Fibroblast of skin of left quadriceps (primary cell): ENCODE data around the gene PHB1.
"Not testable (repeated sequence)": the region's sequence is repeated elsewhere in the genome, so short reads cannot be mapped to it uniquely, and the experiment has no call there.

Experiments
- DNase-seq, 2 experiments: peaks; one replicate each; pipeline ENCODE4 v3.0.0-alpha.2; 2013; ENCODE audit warnings: low read depth in 2 of 2

PHB1 gene

DNA sequence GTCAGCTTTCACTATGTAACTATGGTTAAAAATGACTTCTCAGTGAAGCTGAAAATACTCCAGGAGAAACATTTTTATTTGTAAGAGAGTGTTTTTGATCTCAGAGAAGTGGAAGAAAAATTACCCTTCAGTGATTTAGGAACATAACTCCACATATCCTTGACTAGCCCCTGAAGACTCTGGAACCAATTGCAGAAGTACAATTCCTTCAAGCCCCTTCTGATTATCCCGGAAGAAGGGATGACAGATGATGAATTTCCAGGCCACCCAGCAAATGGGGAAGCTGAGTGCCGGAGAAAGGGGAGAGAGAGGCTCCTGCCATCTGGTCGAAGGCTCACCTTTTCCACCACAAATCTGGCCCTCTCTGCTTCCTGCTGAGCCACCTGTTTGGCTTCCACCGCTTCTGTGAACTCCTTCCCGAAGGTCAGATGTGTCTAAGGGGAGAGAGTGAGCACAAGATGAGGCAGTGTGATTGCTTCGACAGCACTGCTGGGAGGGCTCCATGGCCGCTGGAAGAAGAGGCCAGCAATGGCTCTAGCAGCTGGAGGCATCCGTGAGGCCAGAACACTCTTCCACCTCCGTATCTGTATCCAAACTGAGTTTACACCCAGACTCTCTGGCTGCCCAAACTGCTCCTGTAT is 8.1 kb downstream of the PHB1 start:
- no peak for DNase-seq

GRCh38 chr17:49404906-49405305 is 9.8 kb downstream of the PHB1 start:
- DNase-seq: no peak

GRCh38 chr17:49404361-49404760 is 10.3 kb downstream of the PHB1 start:
- DNase-seq: no peak

- DNase-seq: no peak
Measured at GRCh38 chr17:49403514-49404289, 11.0 kb downstream of the PHB1 start.

- DNase-seq: no peak
Measured at GRCh38 chr17:49402706-49403105, 12.0 kb downstream of the PHB1 start.

DNA sequence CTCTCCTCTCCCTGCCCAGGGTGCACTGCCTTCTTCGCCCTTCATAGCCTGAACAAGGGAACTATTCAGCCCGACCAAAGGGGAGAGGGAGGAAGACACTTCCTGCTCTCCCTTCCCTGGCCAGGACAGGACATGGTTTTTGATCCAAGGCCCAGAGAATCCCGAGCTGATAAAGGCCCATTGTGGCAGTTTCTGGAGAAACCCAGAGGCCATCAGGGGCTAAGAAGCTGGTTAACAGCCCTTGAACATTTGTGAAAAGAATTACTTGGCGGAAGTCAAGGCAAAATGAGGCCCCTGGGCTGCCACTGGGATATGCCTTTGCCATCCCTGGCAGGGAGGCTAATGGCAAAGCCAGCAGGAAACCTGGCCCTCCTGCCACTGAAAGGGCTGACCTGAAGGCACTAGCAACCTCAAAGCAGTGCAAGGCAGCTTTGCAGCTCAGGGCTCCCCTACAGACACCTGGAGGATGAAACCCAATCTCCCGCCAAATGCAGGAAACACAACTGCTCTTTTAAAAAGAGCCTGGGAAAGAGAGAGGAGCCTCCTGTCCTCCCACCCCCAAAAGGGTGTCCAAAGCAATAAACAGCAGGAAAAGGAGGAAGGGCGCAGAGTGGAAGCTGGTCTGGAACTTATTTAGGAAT is 12.6 kb downstream of the PHB1 start:
- DNase-seq: no peak

DNA sequence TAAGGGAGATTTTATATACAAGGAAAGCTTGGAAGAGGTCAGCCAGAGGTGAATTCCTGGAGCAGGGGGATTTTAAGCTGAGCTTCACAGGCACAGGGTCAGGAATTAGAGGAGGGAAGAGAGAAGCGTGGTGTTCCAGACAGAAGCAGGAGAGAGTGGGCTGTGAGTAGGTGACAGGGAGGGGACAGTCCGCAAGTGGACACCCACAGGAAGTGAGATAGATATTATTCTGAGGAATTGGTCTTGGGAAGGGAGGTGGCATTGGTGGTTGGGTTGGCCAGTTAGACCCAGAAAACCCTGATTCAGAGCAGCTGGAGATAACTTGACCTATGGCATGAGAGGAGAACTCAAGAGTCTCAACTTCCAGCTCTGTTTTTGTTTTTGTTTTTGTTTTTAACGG is 14.7 kb downstream of the PHB1 start:
- no peak for DNase-seq

DNA sequence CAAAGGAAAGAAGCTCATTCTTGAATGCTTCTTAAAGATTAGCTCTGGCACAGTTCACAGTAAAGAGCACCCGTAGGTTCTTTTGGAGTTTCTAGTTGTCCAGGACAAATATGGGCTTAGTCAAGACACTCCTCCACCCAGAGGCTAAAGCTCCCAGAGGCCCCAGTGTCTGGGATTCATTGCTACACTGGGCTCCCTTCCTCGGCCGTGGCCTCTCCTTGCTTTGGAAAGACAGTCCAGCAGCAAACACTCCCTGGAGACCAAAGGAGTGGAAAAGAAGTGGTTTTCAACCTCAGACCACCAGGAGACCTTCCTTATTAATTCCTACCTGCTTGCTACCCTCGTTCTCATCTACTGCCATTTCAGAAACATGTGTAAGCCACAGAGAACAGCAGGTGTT is 17.1 kb downstream of the PHB1 start:
- no peak for DNase-seq

DNA sequence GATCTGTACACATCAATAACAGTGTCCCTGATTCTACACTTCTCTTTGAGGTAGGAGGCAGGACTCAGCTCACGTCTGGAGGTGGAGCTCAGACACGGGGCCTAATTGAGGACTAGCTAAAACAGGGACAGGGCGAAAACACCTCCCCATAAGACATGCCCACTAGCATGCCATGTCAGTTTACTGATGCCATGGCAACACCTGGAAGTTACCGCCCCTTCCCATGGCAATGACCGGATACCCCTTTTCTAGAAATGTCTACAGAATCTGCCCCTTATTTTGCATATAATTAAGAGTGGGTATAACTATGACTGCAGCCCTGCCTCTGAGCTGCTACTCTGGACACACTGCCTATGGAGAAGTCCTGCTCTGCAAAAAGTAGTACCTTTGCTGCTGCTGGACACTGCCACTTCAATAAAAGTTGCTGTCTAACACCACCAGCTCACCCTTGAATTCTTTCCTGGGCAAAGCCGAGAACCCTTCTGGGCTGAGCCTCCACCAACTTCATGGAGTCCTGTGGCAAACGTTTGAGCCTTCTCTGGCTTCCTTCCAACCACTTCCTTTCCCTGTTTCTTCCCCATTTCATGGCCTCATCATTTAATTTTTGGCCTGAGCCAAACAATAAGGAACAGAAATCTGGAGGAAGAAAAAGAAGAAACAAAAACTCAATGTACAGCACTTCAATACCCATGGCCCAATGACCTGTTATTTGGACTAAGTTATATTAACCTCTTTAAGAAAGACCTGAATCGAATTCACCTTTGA is 21.0 kb downstream of the PHB1 start:
- no peak for DNase-seq

GRCh38 chr17:49390548-49391324 is 23.9 kb downstream of the PHB1 start:
- no peak for DNase-seq

DNA sequence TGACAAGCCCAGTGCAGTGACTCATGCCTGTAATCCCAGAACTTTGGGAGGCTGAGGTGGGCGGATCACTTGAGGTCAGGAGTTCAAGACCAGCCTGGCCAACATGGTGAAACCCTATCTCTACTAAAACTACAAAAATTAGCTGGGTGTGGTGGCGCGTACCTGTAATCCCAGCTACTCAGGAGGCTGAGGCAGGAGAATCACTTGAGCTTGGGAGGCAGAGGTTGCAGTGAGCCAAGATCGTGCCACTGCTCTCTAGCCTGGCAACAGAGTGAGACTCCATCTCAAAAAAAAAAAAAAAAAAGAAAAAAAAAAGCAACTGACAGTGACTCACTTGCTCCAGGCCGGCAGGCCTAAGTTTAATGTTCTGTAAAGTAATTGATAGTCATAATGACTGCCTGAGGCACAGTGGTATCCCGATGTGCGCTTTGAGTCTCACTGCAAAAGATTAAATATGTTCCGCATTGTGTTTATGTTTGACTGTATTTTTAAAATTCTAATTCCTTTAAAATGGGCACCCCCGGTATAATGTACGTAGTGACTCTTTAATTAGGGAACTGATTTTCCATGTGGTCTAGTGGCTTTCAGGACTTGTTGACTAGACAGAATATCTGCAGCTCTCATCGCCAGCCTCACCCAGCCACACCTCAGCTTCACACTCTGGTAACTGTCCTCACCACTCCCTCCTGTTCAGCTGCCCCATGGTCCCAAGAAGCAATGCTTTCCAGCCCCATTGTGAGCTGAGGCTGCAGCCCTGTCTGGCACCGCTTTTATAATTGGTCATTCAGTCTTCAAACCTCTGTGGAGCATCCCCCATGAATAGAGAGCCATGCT is 25.0 kb downstream of the PHB1 start:
- not testable (repeated sequence) for DNase-seq

GRCh38 chr17:49388692-49389513 is 25.8 kb downstream of the PHB1 start:
- no peak for DNase-seq

DNA sequence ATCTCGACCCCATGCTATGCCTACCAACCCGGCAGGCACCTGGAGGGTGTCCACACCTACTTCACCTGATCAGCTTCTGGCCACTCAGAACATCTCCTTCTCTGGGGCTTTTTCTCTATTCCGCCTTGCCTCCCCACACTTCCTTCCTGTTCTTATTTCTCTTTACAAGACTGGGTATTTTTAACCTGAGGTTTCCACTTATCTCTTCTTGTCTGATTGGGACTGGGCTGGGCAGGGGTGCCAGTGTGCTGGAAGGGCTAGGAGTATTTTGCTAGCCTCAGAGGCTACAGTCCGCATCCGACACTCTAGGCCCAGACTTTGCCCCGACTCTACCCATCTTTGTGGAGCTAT is 26.4 kb downstream of the PHB1 start:
- no peak for DNase-seq

GRCh38 chr17:49387498-49388289 is 27.0 kb downstream of the PHB1 start:
- no peak for DNase-seq

GRCh38 chr17:49386373-49386772 is 28.3 kb downstream of the PHB1 start:
- no peak for DNase-seq

DNA sequence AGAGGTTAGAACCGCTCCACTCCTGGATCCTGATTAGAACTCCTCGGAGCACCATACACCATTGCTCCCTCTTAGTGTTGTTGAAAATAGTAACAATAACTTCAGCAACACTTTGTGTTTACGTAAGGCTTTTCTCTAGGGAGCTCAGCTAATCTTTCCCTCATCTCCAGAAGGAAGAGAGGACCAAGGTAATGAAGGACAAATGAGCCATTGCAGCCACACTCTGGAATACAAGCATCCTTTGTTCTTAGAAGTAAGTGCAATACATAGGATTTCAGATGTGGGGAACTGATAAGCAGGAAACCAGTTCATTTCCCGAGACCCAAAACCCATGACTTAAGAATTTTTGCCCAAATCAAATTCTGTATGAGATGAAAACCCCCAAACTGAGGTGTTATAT is 29.7 kb downstream of the PHB1 start:
- no peak for DNase-seq

- DNase-seq: no peak
Measured at GRCh38 chr17:49383060-49383459, 31.6 kb downstream of the PHB1 start.

DNA sequence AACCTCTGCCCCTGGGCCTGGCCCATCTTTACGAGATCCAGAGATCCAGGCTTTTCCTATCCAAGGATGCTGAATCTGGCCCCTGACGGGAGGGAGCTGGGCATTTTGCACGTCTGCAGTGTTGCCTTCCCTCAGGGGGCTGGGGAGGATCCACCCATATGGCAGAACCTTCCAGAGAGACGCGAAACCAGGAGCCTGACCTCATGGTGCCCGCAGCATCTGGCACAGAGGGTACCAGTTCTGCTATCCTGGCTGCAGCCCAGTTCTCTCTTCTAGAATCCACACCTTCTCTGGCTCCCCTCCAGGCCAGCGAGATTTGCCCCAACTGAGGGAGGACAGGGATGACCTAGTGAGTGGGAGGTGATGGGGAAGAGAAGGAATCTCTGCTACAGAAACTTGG is 32.1 kb downstream of the PHB1 start:
- no peak for DNase-seq

- no peak for DNase-seq
Measured at GRCh38 chr17:49381793-49382192, 32.9 kb downstream of the PHB1 start.
